A549 treated with DMSO at 1 μM for 4 hours (cell line): ENCODE measurements around the gene TMEM107. TPM values are rescaled to one million over a fixed set of nuclear protein-coding genes. Genes with fewer than 3 reads are reported as not detected.

ENCODE experiments used
- total RNA-seq: library from RNA; stranded (reverse); fragments of 200-300 nt; extraction: Qiagen RNA extraction; gene quantifications from 5 replicates; pipeline ENCODE4 v1.2.3, GENCODE V29; 2022; ENCODE audit warnings: low read depth

TMEM107 gene
- 16.2 to 19.5 TPM (median 18.8 TPM) in 5 replicates for total RNA-seq

DNA sequence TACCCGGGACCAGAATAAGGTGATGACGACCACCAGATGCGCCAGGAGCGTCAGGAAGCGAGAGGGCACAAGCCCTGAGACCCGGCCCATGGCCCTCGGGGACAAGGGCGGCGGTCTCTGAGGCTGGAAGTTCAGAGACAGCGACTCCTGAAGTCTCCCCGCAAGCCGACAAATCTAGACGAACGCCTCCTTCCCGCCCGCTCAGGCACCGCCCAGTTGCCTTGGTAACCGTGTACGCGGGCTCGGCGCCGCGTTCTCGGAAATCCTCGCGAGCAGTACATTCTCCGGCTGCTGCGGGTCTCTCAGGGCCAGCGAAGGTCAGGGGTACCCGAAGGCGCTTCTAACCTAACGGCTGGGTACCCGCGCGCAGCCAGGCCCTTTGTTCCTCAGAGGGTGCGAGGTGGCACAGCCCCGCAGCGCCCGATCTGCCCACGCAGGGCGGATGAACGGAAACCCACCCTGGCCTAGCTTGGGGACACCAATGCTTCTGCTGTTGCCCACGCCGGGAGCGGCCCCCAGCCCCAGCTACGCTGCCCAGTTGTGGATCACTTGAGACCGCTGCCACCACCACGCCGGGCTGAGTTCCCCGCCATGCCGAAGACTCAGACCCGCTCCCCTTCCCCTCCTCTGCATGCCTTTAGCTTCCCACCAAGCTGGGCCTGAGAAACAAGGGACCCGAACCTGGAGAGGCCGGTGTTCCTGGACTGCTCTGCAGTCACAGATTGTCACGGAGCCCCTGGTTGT, at the start of gene TMEM107:
Gene TMEM107, minus strand, starts transcription at position 184 of the 744 bp plus-strand sequence. Its CDS starts 94 bp downstream, at position 90.

DNA sequence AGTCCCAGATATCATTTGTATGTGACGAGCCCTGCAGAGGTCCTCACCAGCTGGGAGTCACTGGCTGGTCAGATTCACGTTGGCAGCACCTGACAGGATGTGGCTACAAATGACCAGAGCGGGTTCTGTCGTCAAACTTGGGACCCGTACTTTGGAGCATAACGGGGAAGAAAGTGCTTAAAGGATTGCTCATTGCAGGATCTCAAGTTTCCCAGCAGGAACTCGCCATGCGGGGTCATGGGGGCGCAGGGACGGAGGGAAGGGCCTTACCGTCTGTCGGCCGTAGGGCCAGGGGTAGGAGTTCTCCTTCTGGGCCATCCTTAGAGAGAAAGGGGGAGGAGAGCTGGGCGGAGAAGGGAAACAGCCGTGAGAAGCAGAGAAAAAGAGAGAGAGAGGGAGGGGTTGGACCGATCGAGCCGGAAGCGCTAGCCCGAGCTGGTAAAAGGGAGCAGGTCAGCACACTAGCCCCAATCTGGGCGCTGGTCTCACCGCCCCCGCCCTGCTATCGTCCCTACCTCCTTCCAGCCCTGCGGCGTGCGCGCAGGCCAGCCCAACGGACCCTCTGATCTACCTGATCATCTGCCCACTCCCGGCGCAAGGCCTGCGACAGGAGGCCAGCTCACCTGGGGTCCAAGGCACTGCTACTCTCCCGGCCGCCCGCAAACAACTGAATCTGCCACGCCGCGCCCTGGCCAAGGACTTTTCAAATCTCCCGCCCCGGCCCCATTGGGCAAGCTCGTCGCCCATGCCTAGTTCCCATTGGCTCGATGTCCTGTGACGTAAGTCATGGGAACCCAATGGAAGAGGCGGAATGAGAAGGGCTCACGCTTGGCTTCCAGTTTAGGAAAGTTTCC, 34.0 kb upstream of the TMEM107 start, which contains the start of gene AURKB:
Gene AURKB, minus strand, starts transcription at position 669 of the 854 bp plus-strand sequence. Its CDS starts 351 bp downstream, at position 318.

DNA sequence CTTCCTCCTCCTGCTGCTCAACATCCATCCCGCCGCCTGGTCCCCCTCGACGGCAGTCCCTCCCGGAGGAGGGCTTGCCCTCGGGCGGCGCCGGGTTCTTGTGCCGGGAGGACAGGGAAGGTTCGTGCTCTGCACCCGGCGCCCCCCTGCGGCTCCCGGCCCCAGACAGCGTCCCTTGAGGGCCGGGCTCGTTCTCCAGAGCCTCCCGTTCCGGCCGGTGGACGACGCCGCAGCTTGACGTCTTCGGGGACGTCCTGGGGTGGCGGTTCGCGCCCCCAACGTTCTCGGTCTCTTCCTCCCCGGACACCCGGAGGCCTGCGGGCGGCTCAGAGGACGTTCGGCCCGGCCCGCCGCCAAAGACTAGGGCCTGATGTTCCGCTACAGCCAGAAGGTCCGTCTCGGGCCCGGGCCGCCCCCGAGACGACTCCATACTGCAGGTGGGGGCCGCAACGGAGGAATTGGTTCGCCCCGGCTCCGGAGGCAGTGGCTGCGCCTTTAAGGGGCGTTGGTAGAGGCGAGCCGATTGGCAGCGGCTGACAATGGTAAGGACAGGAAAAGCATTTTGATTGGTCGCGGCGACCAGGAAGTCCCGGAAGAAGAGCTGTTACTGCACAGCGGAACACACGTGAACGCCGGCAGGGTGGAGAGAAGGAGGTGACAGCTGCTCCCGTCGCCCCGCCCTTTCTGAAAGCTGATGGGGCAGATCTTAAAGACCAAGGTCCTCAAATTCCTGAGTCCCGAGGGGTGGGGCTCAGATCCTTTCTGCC, 13.7 kb upstream of the TMEM107 start, which contains the start of gene BORCS6:
Gene BORCS6, minus strand, starts transcription at position 470 of the 767 bp plus-strand sequence. Its CDS starts 40 bp downstream, at position 430.

DNA sequence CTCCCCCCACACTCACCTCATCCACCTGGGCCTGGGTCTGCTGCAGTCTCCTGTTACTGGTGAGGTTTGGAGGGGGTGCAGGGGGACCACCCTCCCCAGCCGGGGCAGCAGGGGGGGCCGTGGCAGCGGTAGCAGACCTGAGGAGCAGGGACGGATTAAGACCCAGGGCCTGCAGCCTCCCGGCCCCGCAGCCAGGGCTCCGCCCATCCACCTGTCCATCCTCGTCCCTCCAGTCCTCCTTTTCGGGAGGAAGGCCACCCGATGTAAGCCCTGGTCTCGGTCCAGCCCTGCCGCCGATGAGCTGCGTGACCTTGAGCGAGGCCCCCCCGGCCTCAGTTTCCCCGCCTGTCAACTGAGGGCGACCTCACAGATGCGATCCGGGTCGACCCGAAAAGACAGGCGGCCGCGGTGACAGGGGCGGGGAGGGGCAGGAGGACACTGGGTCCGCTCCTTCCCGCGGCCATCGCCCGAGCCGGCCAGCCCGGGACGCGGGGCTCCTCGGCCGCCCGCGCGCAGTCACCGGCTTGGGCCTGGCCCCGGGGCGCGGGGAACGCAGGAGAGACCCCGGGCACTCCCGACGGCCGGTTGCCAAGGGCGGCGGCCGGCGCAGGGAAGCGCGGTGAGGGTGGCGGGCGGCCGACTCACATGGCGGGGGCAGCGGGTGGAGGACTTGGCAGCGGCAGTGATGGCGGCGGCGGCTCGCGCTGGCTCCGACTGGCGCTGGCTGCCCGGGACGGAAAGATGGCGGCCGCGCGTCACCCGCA, 13.8 kb downstream of the TMEM107 start, which contains the start of gene VAMP2:
Gene VAMP2, minus strand, starts transcription at position 716 of the 764 bp plus-strand sequence. Its CDS starts 69 bp downstream, at position 647.

DNA sequence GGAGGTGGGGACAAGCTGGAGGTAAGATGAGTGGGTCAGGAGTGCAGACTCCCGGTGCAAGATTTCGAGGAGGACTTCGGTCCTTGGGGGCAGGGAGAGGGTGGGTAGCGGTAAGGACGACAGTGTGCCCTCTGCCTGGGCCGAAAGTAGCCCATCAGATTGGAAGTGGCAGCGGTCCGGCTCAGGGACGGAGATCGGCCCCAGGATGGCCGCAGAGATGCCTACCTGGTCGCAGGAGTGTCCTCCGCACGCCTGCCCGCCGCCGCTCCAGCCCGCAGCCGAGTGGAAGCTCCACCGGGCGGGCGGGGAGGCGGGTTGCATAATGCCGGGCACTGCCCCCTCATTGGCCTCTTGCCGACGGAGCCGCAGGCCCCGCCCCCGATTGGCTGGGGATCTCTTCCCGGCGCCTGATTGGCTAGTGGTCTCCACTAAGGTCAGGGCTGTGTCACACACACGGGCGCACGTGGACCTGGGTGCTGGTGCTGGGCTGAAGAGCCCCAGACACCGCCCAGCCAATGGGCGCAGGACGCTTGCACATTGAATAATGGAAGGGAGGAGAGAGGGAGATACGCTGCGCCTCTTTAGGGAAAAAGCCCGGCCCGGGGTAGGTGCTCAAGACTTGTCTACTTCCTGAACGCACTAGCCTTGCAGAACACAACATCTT, 23.9 kb downstream of the TMEM107 start, which contains the start of gene PER1:
Gene PER1, minus strand, starts transcription at position 293 of the 664 bp plus-strand sequence. CDS start 1,698 bp downstream, outside the sequence.

DNA sequence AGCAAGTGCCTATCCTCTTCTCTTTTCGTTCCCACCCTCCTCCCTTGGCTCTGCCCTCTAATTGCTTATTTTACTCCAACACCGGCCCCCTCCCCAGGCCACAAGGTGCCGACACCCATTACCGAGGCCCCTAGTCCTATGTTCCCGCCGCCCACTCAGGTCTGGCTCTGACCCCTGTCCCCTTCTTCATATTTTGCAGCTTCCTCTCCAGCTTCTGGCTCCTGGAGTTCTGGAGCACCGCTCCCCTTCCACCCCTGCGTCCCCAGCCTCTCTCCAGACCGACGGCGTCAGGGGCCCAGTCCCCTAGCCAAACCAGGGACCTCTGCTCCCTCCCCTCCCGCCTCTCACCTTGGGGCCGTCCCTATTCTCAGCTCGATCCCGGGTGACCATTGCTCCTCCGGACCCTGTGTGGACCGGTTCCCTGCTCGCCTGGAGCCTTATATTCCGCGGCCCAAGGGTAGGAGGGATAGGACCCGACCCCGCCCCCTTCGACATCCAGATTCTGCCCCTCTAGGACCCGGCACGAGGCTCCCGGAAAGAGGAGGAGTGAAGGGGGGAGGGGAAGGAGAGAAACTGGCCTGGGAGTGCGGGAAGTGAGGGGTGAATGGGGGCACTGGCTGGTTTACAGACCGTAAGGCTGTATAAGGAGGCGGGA, 52.4 kb downstream of the TMEM107 start, which contains the start of gene HES7:
Gene HES7, minus strand, starts transcription at position 412 of the 655 bp plus-strand sequence. Its CDS starts 22 bp downstream, at position 390.

Other genes with a start within 250 kb of the TMEM107 start
- gene KCNAB3, start 246.5 kb downstream of the TMEM107 start, total RNA-seq: 1.8 to 3.3 TPM (median 2.4 TPM) in 5 replicates
- 271 to 324 TPM (median 289 TPM) in 5 replicates for gene TRAPPC1, start 244.4 kb downstream of the TMEM107 start, total RNA-seq
- gene CNTROB, start 244.2 kb downstream of the TMEM107 start, total RNA-seq: 37.7 to 45.9 TPM (median 41.4 TPM) in 5 replicates
- not detected in 5 replicates for gene GUCY2D, start 173.8 kb downstream of the TMEM107 start, total RNA-seq
- not detected in 5 replicates for gene ALOX15B, start 137.3 kb downstream of the TMEM107 start, total RNA-seq
- gene ALOX12B, start 88.7 kb downstream of the TMEM107 start, total RNA-seq: 0.75 to 2.1 TPM (median 1.2 TPM) in 5 replicates
- 5.9 to 9.7 TPM (median 6.4 TPM) in 5 replicates for gene ALOXE3, start 57.9 kb downstream of the TMEM107 start, total RNA-seq
- 0.63 to 1.6 TPM (median 1.3 TPM) in 5 replicates for gene HES7, start 52.3 kb downstream of the TMEM107 start, total RNA-seq
- gene PER1, start 24.0 kb downstream of the TMEM107 start, total RNA-seq: 4.0 to 6.3 TPM (median 4.6 TPM) in 5 replicates
- gene VAMP2, start 13.4 kb downstream of the TMEM107 start, total RNA-seq: 21.5 to 27.7 TPM (median 25.6 TPM) in 5 replicates
- gene BORCS6, start 13.8 kb upstream of the TMEM107 start, total RNA-seq: 5.3 to 8.3 TPM (median 6.8 TPM) in 5 replicates
- gene AURKB, start 34.2 kb upstream of the TMEM107 start, total RNA-seq: 151 to 173 TPM (median 157 TPM) in 5 replicates
- gene CTC1, start 71.7 kb upstream of the TMEM107 start, total RNA-seq: 8.5 to 17.5 TPM (median 16.0 TPM) in 5 replicates
- 46.9 to 57.4 TPM (median 54.6 TPM) in 5 replicates for gene PFAS, start 72.9 kb upstream of the TMEM107 start, total RNA-seq
- 43.5 to 50.8 TPM (median 48.6 TPM) in 5 replicates for gene RANGRF, start 112.3 kb upstream of the TMEM107 start, total RNA-seq
- 5.6 to 7.7 TPM (median 7.2 TPM) in 5 replicates for gene SLC25A35, start 119.0 kb upstream of the TMEM107 start, total RNA-seq
- 0.06 TPM in 1 of 5 replicates, not detected in the others for gene ARHGEF15, start 133.9 kb upstream of the TMEM107 start, total RNA-seq
- gene ODF4, start 163.5 kb upstream of the TMEM107 start, total RNA-seq: not detected in 5 replicates
- gene RPL26, start 206.8 kb upstream of the TMEM107 start, total RNA-seq: 3,386 to 4,153 TPM (median 3,684 TPM) in 5 replicates
- gene RNF222, start 221.4 kb upstream of the TMEM107 start, total RNA-seq: not detected in 5 replicates